ENCODE results near the gene CNDP2. TPM values are rescaled to one million over a fixed set of nuclear protein-coding genes. Genes with fewer than 3 reads are reported as not detected.

CNDP2 gene
- total RNA-seq, 1 donor from 2014 or later: 237 TPM

DNA sequence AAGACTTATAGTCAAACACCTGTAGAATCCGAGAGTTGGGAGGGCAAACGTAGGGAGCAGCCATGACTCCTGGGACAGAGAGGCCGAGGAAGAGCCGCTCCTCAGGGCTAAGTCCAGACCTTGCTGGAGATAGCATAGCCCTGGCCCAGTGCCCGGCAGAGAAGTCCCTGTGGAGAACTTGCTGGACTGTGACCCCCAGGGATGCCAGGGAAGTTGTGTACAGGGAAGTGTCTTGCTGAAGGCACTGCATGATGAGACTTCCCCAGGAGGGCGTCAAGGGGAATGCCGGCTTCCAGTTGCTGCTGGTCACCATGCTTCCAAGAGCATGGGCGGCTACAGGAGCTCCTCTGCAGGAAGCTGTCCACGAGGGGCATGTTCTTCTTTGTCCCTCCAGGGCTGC is 29.6 kb downstream of the CNDP2 start:
- H3K9me3 ChIP-seq: no peaks in the 10 kb centered on the region
- peaks cover 6% of the 10 kb centered on the region for H3K4me1 ChIP-seq
- H3K27ac ChIP-seq: no peak overlapping the region
- H3K27me3 ChIP-seq (ENCODE audit: low read depth): no peaks in the 10 kb centered on the region
- ATAC-seq (no peak), DNase-seq (no peak)
- intact Hi-C loops (cut with DNase I): no loop called here
- TF ChIP-seq CTCF (IDR thresholded peaks at IDR 0.05): no peak
- H3K4me3 ChIP-seq: no peak overlapping the region
- peaks cover 7% of the 10 kb centered on the region for H3K36me3 ChIP-seq

GRCh38 chr18:74526488-74526887 is 30.3 kb downstream of the CNDP2 start:
- Histone ChIP-seq H3K4me3 (no peak overlapping the region), H3K36me3 (no peaks in the 10 kb centered on the region), H3K27me3 (ENCODE audit: low read depth) (no peaks in the 10 kb centered on the region), H3K4me1 (peaks cover 6% of the 10 kb centered on the region), H3K9me3 (no peaks in the 10 kb centered on the region), H3K27ac (no peak overlapping the region)
- DNase-seq: no peak
- no peak for TF ChIP-seq CTCF (IDR thresholded peaks at IDR 0.05)
- intact Hi-C loops (cut with DNase I): no loop called here
- ATAC-seq: peak in 1 of 2 donors; percentile 26

DNA sequence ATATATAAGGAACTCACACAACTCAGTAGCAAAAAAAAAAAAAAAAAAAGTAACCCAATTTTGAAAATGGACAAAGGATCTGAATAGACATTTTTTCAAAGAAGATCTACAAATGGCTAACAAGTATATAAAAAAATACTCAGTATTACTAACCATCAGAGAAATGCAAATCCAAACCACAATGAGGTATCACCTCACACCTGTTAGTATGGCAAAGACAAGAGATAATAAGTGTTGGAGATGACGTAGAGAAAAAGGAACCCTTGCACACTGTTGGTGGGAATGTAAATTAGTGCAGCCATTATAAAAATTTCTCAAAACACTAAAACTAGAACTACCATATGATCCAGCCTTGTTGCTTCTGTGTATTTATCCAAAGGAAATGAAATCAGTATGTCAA is 32.3 kb downstream of the CNDP2 start:
- H3K36me3 ChIP-seq: no peaks in the 10 kb centered on the region
- H3K9me3 ChIP-seq: no peaks in the 10 kb centered on the region
- no peak for TF ChIP-seq CTCF (IDR thresholded peaks at IDR 0.05)
- H3K27ac ChIP-seq: no peak overlapping the region
- ATAC-seq (no peak), DNase-seq (no peak)
- intact Hi-C loops (cut with DNase I): no loop called here
- H3K4me3 ChIP-seq: no peak overlapping the region
- H3K4me1 ChIP-seq: peaks cover 6% of the 10 kb centered on the region
- no peaks in the 10 kb centered on the region for H3K27me3 ChIP-seq (ENCODE audit: low read depth)

DNA sequence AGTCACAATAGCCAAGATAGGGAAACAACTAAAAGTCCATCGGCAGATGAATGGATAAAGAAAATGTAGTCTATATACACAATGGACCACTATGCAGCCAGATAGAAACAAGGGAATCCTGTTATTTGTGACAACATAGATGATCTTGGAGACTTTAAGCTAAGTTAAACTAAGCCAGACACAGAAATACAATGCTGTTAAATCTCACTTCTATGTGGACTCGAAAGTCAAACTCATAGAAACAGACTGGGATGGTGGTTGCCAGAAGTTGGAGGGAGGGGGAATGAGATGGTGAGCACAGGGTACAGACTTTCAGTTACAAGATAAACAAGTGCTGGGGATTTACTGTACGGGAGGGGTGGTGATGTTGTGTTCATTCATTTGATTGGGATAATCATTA is 32.8 kb downstream of the CNDP2 start:
- no peaks in the 10 kb centered on the region for H3K9me3 ChIP-seq
- H3K27me3 ChIP-seq (ENCODE audit: low read depth): no peaks in the 10 kb centered on the region
- H3K36me3 ChIP-seq: no peaks in the 10 kb centered on the region
- H3K4me3 ChIP-seq: no peak overlapping the region
- no peak for TF ChIP-seq CTCF (IDR thresholded peaks at IDR 0.05)
- no peak for ATAC-seq
- peaks cover 2% of the 10 kb centered on the region for H3K4me1 ChIP-seq
- H3K27ac ChIP-seq: no peak overlapping the region
- intact Hi-C loops (cut with DNase I): no loop called here
- DNase-seq: no peak

- Histone ChIP-seq H3K4me1 (no peaks in the 10 kb centered on the region), H3K27ac (no peak overlapping the region), H3K9me3 (no peaks in the 10 kb centered on the region), H3K27me3 (ENCODE audit: low read depth) (no peaks in the 10 kb centered on the region), H3K4me3 (no peak overlapping the region), H3K36me3 (no peaks in the 10 kb centered on the region)
- no peak for TF ChIP-seq CTCF (IDR thresholded peaks at IDR 0.05)
- ATAC-seq: no peak
- DNase-seq: no peak
- intact Hi-C loops (cut with DNase I): no loop called here
Measured at GRCh38 chr18:74529378-74529777, 33.2 kb downstream of the CNDP2 start.
